ENCODE measurements around the gene RGS8. TPM values are rescaled to one million over a fixed set of nuclear protein-coding genes. Genes with fewer than 3 reads are reported as not detected.

Gene RGS8
- total and polyA plus RNA-seq, 2 donors (not counting 1 experiment from before 2014, with no cell fraction given), result not detected

DNA sequence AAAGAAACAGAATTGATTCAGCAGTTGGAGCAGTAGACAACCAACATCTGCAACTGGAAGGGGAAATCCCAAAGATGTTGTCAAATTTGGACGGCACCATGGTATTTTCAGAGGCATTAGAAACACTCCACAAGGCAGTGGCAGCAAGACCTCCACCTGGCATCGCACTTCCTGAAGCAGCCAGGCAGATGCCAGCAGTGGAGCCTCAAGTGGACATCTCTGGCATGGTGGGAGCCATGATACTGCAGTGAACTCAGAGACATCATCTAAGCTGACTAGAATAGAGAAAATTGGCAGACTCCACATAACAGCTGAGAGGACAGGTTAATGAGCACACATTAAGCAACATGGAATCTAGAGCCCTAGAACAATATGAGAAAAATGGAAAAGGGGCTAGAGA lies 33.9 kb upstream of the RGS8 start:
- H3K4me3 Mint-ChIP-seq, result no peak overlapping the region
- Histone ChIP-seq H3K27me3 (replicated peaks in 1 of 4; ENCODE audit: control extremely low read depth in 1 of 4, control insufficient read depth in 3 of 4, insufficient read depth in 4 of 4, low read length in 3 of 4) (peaks cover 0 to 2% (median 0%) of the 10 kb centered on the region in 4 experiments), H3K79me2 (ENCODE audit: control insufficient read depth, insufficient read depth, low read length) (no peaks in the 10 kb centered on the region), H3K4me2 (replicated peaks; ENCODE audit: low read depth, low read length, poor library complexity, severe bottlenecking) (no peak overlapping the region), H3K27ac (ENCODE audit: low read length in 2 of 2) (no peak overlapping the region), H3K4me1 (ENCODE audit: control insufficient read depth in 2 of 2, insufficient read depth in 2 of 2, low read length in 2 of 2) (peaks cover 11 to 15% of the 10 kb centered on the region in 2 donors), H3K9me3 (ENCODE audit: control extremely low read depth in 1 of 3, control insufficient read depth in 2 of 3, insufficient read depth in 1 of 3, low read length in 2 of 3) (no peaks in the 10 kb centered on the region), H4K20me1 (ENCODE audit: control insufficient read depth, insufficient read depth, low read length, poor library complexity, severe bottlenecking) (no peaks in the 10 kb centered on the region), H3K4me3 (ENCODE audit: control extremely low read depth in 1 of 5, extremely low read depth in 1 of 5, insufficient read depth in 1 of 5, low read depth in 2 of 5, low read length in 4 of 5) (no peak overlapping the region), H3K9ac (ENCODE audit: low read length) (no peak overlapping the region), H3K36me3 (replicated peaks in 1 of 2; ENCODE audit: control extremely low read depth in 1 of 2, control insufficient read depth in 1 of 2, extremely low read depth in 1 of 2, insufficient read depth in 2 of 2, low read length in 1 of 2) (no peaks in the 10 kb centered on the region), H2AFZ (ENCODE audit: insufficient read depth, low read depth, low read length, poor library complexity, severe bottlenecking) (no peak overlapping the region)
- peaks cover 15% of the 10 kb centered on the region for H3K4me1 Mint-ChIP-seq
- H3K9me3 Mint-ChIP-seq (ENCODE audit: insufficient read depth), result no peaks in the 10 kb centered on the region
- DNase-seq (peak; percentile 20), ATAC-seq (ENCODE audit: low read depth) (no peak)
- TF ChIP-seq CTCF (IDR thresholded peaks at IDR 0.05) (no peak), EZH2 (IDR thresholded peaks at IDR 0.05; ENCODE audit: borderline replicate concordance, insufficient read depth, low read depth, low read length, poor library complexity, severe bottlenecking) (no peak)
- H3K27ac Mint-ChIP-seq, result no peak overlapping the region
- ChIA-PET POLR2A (no interaction called here), CTCF (no interaction called here)
- no peaks in the 10 kb centered on the region for H3K27me3 Mint-ChIP-seq
- intact Hi-C loops (cut with micrococcal nuclease), result no loop called here
- 44% methylated on average over 2 of the region's 2 CpGs for WGBS (ENCODE audit: insufficient coverage)

GRCh38 chr1:182716740-182717720 lies 32.6 kb upstream of the RGS8 start:
- intact Hi-C loops (cut with micrococcal nuclease), result no loop called here
- peak; percentile 6 for DNase-seq
- Mint-ChIP-seq H3K27me3 (no peaks in the 10 kb centered on the region), H3K4me1 (peaks cover 15% of the 10 kb centered on the region), H3K4me3 (peak overlapping the region; percentile 2), H3K9me3 (ENCODE audit: insufficient read depth) (no peaks in the 10 kb centered on the region), H3K27ac (no peak overlapping the region)
- Histone ChIP-seq H3K4me1 (ENCODE audit: control insufficient read depth in 2 of 2, insufficient read depth in 2 of 2, low read length in 2 of 2) (peaks cover 11 to 15% of the 10 kb centered on the region in 2 donors), H4K20me1 (ENCODE audit: control insufficient read depth, insufficient read depth, low read length, poor library complexity, severe bottlenecking) (no peaks in the 10 kb centered on the region), H2AFZ (ENCODE audit: insufficient read depth, low read depth, low read length, poor library complexity, severe bottlenecking) (peak overlapping the region; percentile 6), H3K9me3 (ENCODE audit: control extremely low read depth in 1 of 3, control insufficient read depth in 2 of 3, insufficient read depth in 1 of 3, low read length in 2 of 3) (no peaks in the 10 kb centered on the region), H3K27me3 (replicated peaks in 1 of 4; ENCODE audit: control extremely low read depth in 1 of 4, control insufficient read depth in 3 of 4, insufficient read depth in 4 of 4, low read length in 3 of 4) (peaks cover 0 to 2% (median 0%) of the 10 kb centered on the region in 4 experiments), H3K79me2 (ENCODE audit: control insufficient read depth, insufficient read depth, low read length) (no peaks in the 10 kb centered on the region), H3K36me3 (replicated peaks in 1 of 2; ENCODE audit: control extremely low read depth in 1 of 2, control insufficient read depth in 1 of 2, extremely low read depth in 1 of 2, insufficient read depth in 2 of 2, low read length in 1 of 2) (no peaks in the 10 kb centered on the region), H3K27ac (ENCODE audit: low read length in 2 of 2) (no peak overlapping the region), H3K4me2 (replicated peaks; ENCODE audit: low read depth, low read length, poor library complexity, severe bottlenecking) (no peak overlapping the region), H3K9ac (ENCODE audit: low read length) (no peak overlapping the region), H3K4me3 (ENCODE audit: control extremely low read depth in 1 of 5, extremely low read depth in 1 of 5, insufficient read depth in 1 of 5, low read depth in 2 of 5, low read length in 4 of 5) (no peak overlapping the region)
- WGBS (ENCODE audit: insufficient coverage), result 50% methylated on average over 2 of the region's 4 CpGs
- POLR2A ChIA-PET, result interaction anchor here (0.7 kb wide), 1 partner anchor 39 kb away, joined by 3 read pairs; no protein-coding TSS in a partner anchor
- no peak for ATAC-seq (ENCODE audit: low read depth)
- CTCF ChIA-PET, result no interaction called here
- TF ChIP-seq CTCF (IDR thresholded peaks at IDR 0.05) (no peak), EZH2 (IDR thresholded peaks at IDR 0.05; ENCODE audit: borderline replicate concordance, insufficient read depth, low read depth, low read length, poor library complexity, severe bottlenecking) (no peak)
